SU-DHL-6 (cell line): Measurements from ENCODE around the gene ARL16.

Experiments
- EZH2phosphoT487 ChIP-seq: fragments of 200-600 bp; sonication (generic), shearing (Covaris generic); conservative IDR thresholded peaks from 2 replicates; pipeline ENCODE4 v1.6.1; 2018; ENCODE audit warnings: mild to moderate bottlenecking, antibody characterized with exemption, low read length, moderate library complexity, mixed read lengths
- TF ChIP-seq, protein P1 (sequence below): fragments of 200-600 bp; sonication (generic); IDR thresholded peaks from one replicate; pipeline ENCODE4 v1.5.1; 2017; ENCODE audit warnings: antibody characterized with exemption, mild to moderate bottlenecking, low read length, moderate library complexity; ENCODE audit not compliant: insufficient read depth, poor library complexity, severe bottlenecking

DNA sequence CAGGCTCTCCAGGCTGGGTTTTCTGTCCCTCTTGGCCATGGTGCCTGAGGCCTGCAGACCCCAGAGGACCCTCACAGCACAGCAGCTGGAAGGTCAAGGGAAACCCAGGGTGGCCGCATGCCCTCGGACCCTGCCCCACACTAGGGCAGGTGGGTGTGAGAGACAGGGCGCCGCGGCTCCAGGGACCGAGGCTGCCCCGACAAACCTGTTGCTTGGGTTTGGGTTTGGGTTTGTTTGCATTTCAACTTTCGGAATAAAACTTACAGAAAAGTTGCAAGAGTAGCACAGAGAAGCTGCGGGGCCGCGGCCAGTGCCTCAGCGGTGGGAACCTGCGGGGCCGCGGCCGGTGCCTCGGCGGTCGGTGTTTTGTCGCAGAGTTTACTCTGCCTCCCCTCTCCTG lies 8.0 kb upstream of the ARL16 start:
- TF ChIP-seq, protein P1, sequence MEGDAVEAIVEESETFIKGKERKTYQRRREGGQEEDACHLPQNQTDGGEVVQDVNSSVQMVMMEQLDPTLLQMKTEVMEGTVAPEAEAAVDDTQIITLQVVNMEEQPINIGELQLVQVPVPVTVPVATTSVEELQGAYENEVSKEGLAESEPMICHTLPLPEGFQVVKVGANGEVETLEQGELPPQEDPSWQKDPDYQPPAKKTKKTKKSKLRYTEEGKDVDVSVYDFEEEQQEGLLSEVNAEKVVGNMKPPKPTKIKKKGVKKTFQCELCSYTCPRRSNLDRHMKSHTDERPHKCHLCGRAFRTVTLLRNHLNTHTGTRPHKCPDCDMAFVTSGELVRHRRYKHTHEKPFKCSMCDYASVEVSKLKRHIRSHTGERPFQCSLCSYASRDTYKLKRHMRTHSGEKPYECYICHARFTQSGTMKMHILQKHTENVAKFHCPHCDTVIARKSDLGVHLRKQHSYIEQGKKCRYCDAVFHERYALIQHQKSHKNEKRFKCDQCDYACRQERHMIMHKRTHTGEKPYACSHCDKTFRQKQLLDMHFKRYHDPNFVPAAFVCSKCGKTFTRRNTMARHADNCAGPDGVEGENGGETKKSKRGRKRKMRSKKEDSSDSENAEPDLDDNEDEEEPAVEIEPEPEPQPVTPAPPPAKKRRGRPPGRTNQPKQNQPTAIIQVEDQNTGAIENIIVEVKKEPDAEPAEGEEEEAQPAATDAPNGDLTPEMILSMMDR = no peak
- no peak for TF ChIP-seq EZH2phosphoT487
